Panc1 (cell line): Measurements from ENCODE around the gene ARFIP2. TPM values are rescaled to one million over a fixed set of nuclear protein-coding genes. Genes with fewer than 3 reads are reported as not detected.

Experiments
- ATAC-seq: fragments of 200-7000 bp; cut with Tn5 transposase; 2 replicates; pipeline ENCODE4 v1.9.1; 2020; ENCODE audit warnings: mild to moderate bottlenecking, moderate library complexity
- BruUV-seq: library from RNA; stranded (reverse); fragments of 400-500 nt; replicated peaks from 2 replicates; lab custom pipeline; 2021; lab: Mats Ljungman, UMichigan
- CTCF ChIA-PET: fragments of 300-600 bp; sonication (Branson Sonifier 250); formaldehyde crosslinking; loops from one replicate; lab custom pipeline; 2022; ENCODE audit warnings: antibody characterized with exemption; lab: Charles Lee
- POLR2A ChIA-PET: fragments of 300-600 bp; sonication (Branson Sonifier 250); formaldehyde crosslinking; loops from one replicate; lab custom pipeline; 2022; ENCODE audit warnings: antibody characterized with exemption; lab: Charles Lee
- DNase-seq: peaks from one replicate; pipeline ENCODE4 v3.0.0-alpha.2; 2010; ENCODE audit warnings: low read depth, low spot score
- H3K27ac ChIP-seq: 2 replicates; pipeline ENCODE4 v1.5.1; 2011; ENCODE audit warnings: mild to moderate bottlenecking, low read length, inconsistent platforms
- H3K27me3 ChIP-seq: fragments of 200-500 bp; sonication (Bioruptor generic); 2 replicates; pipeline ENCODE4 v1.6.0; 2014; ENCODE audit warnings: low read length, inconsistent platforms; ENCODE audit not compliant: control insufficient read depth, insufficient read depth
- H3K36me3 ChIP-seq: fragments of 200-500 bp; sonication (Bioruptor generic); 2 replicates; pipeline ENCODE4 v1.5.1; 2014; ENCODE audit warnings: inconsistent platforms, mild to moderate bottlenecking, low read length, moderate library complexity; ENCODE audit not compliant: control insufficient read depth, insufficient read depth
- H3K4me1 ChIP-seq: 2 replicates; pipeline ENCODE4 v1.5.1; 2011; ENCODE audit warnings: inconsistent platforms, mild to moderate bottlenecking, low read length, moderate library complexity; ENCODE audit not compliant: control insufficient read depth, insufficient read depth
- H3K4me3 ChIP-seq, 2 experiments: 2 replicates each; pipeline ENCODE4 v1.5.1; 2011 to 2012; ENCODE audit warnings: low read depth in 2 of 2, low read length in 2 of 2, mild to moderate bottlenecking in 2 of 2, inconsistent platforms in 1 of 2, moderate library complexity in 1 of 2
- H3K9me3 ChIP-seq: fragments of 200-500 bp; sonication (Bioruptor generic); 2 replicates; pipeline ENCODE4 v1.5.1; 2014; ENCODE audit warnings: low read depth, mild to moderate bottlenecking, inconsistent platforms, low read length, moderate library complexity; ENCODE audit not compliant: control insufficient read depth, insufficient read depth
- POLR2AphosphoS5 ChIP-seq: IDR thresholded peaks from 2 replicates; pipeline ENCODE4 v1.6.1; 2012; ENCODE audit warnings: mild to moderate bottlenecking, low read depth, low read length, moderate library complexity
- SIN3A ChIP-seq: IDR thresholded peaks from 2 replicates; pipeline ENCODE4 v1.6.1; 2012; ENCODE audit warnings: low read depth, mild to moderate bottlenecking, low read length, moderate library complexity, borderline replicate concordance; ENCODE audit not compliant: insufficient read depth
- TCF7L2 ChIP-seq: IDR thresholded peaks from 2 replicates; pipeline ENCODE4 v1.6.1; 2011; ENCODE audit warnings: mild to moderate bottlenecking, low read depth, low read length, inconsistent platforms
- in situ Hi-C: cut with HindIII; loops from 2 replicates; pipeline ENCODE4 v1.10.0; 2016; ENCODE audit warnings: low sequenced_read_pairs, low pct_unique_long_range_greater_than_20kb
- intact Hi-C: fragments of 100-400 bp; cut with micrococcal nuclease; formaldehyde crosslinking; loops from one replicate; pipeline ENCODE4 v1.10.0; 2022; ENCODE audit not compliant: unreplicated experiment
- total RNA-seq: library from RNA; stranded (reverse); gene quantifications from one replicate; pipeline ENCODE4 v1.2.1, GENCODE V29; 2021; ENCODE audit not compliant: unreplicated experiment
- TF ChIP-seq, protein P1 (sequence below): fragments of 450-650 bp; IDR thresholded peaks from 2 replicates; pipeline ENCODE4 v1.5.1; 2017; ENCODE audit warnings: mild to moderate bottlenecking
- TF ChIP-seq, protein P2 (sequence below), 2 experiments: IDR thresholded peaks; 2 replicates each; pipeline ENCODE4 v1.6.1; 2011 to 2012; ENCODE audit warnings: low read depth in 2 of 2, control low read depth in 1 of 2, low read length in 1 of 2, mild to moderate bottlenecking in 1 of 2, moderate library complexity in 1 of 2; ENCODE audit not compliant: insufficient read depth in 1 of 2

ARFIP2 gene
- total RNA-seq, 1 experiment from 2014 or later = 116 TPM

DNA sequence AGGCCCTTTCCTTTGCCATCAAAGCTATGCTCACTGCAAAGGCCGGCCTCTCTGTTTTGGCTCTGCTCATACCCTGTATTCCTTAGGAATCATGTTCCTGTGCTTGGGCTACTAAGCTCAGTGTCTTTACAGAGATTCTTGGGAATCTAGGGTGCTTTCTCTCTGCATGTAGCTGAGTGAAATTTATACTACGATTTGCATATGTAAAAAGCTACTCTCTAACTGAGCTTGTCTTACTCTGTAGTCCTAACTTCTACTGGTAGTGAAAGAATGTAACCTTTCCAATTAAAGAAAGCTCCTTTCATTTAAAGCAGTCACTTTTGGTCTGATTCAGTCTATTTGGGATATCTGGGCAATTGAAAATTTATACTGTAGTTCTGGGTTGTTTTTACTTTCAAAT is 48.1 kb upstream of the ARFIP2 start:
- CTCF ChIA-PET = interaction anchor here (0.8 to 1.8 kb wide), 2 partner anchors 24 to 166 kb away, joined by 4 read pairs; no protein-coding TSS in a partner anchor
- Histone ChIP-seq H3K9me3 (no peaks in the 10 kb centered on the region), H3K27ac (no peak overlapping the region), H3K36me3 (no peaks in the 10 kb centered on the region), H3K4me1 (no peaks in the 10 kb centered on the region), H3K4me3 (no peak overlapping the region), H3K27me3 (no peaks in the 10 kb centered on the region)
- TF ChIP-seq TCF7L2 (no peak), SIN3A (no peak), POLR2AphosphoS5 (no peak)
- TF ChIP-seq, protein P1, sequence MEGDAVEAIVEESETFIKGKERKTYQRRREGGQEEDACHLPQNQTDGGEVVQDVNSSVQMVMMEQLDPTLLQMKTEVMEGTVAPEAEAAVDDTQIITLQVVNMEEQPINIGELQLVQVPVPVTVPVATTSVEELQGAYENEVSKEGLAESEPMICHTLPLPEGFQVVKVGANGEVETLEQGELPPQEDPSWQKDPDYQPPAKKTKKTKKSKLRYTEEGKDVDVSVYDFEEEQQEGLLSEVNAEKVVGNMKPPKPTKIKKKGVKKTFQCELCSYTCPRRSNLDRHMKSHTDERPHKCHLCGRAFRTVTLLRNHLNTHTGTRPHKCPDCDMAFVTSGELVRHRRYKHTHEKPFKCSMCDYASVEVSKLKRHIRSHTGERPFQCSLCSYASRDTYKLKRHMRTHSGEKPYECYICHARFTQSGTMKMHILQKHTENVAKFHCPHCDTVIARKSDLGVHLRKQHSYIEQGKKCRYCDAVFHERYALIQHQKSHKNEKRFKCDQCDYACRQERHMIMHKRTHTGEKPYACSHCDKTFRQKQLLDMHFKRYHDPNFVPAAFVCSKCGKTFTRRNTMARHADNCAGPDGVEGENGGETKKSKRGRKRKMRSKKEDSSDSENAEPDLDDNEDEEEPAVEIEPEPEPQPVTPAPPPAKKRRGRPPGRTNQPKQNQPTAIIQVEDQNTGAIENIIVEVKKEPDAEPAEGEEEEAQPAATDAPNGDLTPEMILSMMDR = no peak
- TF ChIP-seq, protein P2, sequence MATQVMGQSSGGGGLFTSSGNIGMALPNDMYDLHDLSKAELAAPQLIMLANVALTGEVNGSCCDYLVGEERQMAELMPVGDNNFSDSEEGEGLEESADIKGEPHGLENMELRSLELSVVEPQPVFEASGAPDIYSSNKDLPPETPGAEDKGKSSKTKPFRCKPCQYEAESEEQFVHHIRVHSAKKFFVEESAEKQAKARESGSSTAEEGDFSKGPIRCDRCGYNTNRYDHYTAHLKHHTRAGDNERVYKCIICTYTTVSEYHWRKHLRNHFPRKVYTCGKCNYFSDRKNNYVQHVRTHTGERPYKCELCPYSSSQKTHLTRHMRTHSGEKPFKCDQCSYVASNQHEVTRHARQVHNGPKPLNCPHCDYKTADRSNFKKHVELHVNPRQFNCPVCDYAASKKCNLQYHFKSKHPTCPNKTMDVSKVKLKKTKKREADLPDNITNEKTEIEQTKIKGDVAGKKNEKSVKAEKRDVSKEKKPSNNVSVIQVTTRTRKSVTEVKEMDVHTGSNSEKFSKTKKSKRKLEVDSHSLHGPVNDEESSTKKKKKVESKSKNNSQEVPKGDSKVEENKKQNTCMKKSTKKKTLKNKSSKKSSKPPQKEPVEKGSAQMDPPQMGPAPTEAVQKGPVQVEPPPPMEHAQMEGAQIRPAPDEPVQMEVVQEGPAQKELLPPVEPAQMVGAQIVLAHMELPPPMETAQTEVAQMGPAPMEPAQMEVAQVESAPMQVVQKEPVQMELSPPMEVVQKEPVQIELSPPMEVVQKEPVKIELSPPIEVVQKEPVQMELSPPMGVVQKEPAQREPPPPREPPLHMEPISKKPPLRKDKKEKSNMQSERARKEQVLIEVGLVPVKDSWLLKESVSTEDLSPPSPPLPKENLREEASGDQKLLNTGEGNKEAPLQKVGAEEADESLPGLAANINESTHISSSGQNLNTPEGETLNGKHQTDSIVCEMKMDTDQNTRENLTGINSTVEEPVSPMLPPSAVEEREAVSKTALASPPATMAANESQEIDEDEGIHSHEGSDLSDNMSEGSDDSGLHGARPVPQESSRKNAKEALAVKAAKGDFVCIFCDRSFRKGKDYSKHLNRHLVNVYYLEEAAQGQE (IDR thresholded peaks at IDR 0.05; ENCODE audit: insufficient read depth in 1 of 2, low read depth in 2 of 2, low read length in 1 of 2) = no peak
- in situ Hi-C loops = no loop called here
- BruUV-seq = no TSS peak
- no peak for DNase-seq
- POLR2A ChIA-PET = no interaction called here
- intact Hi-C loops = no loop called here
- ATAC-seq = no peak

DNA sequence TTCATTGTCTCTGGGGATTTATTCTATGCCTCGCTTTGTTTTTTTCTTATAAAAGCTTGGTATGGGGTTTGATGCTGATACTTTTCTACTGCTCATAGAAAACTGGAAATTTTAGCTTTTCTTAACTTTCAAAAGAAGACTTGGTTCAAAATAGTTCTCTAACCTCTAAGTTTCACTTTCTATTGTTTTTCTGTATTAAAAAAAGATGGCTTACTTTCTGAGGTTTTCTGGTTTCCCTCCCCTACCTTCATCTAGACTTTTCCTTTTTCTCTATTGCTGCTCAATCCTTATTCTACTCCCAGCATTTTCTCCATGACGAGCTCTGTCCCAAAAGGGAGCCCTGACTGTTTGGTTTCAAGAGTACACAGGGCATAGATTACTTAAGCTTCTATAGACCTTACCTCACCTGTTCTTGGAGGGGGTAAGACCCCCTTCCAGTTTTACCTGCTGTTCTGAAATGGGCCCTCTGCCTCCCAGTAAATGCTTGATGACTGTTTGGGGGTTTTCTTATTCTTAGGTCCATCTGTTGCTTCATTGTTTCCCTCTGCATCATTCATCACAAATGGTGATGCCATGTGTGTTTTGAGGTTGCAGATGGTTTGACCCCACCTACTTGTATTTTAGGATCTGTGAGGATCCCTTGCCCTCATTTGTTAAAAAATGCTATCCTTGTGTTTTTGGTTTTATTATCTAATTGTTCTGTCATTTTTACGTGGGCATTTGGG is 45.4 kb upstream of the ARFIP2 start:
- intact Hi-C loops = no loop called here
- ChIA-PET POLR2A (no interaction called here), CTCF (no interaction called here)
- no peaks in the 10 kb centered on the region for H3K9me3 ChIP-seq
- no peak for DNase-seq
- no TSS peak for BruUV-seq
- H3K4me3 ChIP-seq = no peak overlapping the region
- H3K4me1 ChIP-seq = 0 out of 2 replicates have a peak, but pooled peaks cover 5% of the 10 kb centered on the region
- H3K27me3 ChIP-seq = no peaks in the 10 kb centered on the region
- H3K27ac ChIP-seq = no peak overlapping the region
- TF ChIP-seq, protein P1 = no peak
- TF ChIP-seq SIN3A (no peak), TCF7L2 (no peak)
- ATAC-seq = no peak
- H3K36me3 ChIP-seq = no peaks in the 10 kb centered on the region
- in situ Hi-C loops = no loop called here
